OCI-LY3 (cell line): ENCODE results near the gene REG1B.

ENCODE experiments used
- H2AFZ ChIP-seq: fragments of 200-600, 300-600 bp; shearing (Covaris generic); 2 replicates; pipeline ENCODE4 v1.6.0; 2014; ENCODE audit warnings: antibody characterized with exemption, low read depth, low read length
- H3K27ac ChIP-seq: fragments of 200-600, 300-600 bp; sonication (generic); 2 replicates; pipeline ENCODE4 v1.5.1; 2014; ENCODE audit warnings: mild to moderate bottlenecking, low read length, moderate library complexity, mixed read lengths
- H3K27me3 ChIP-seq: fragments of 200-600, 300-600 bp; sonication (generic); 2 replicates; pipeline ENCODE4 v1.6.1; 2014; ENCODE audit warnings: low read depth, low read length, mixed read lengths
- H3K36me3 ChIP-seq: fragments of 200-600, 300-600 bp; sonication (generic); replicated peaks from 2 replicates; pipeline ENCODE3; 2014; ENCODE audit warnings: low read depth, low read length, mixed read lengths
- H3K4me1 ChIP-seq: fragments of 300-600, 200-600 bp; sonication (generic); 2 replicates; pipeline ENCODE4 v1.6.1; 2014; ENCODE audit warnings: low read length, mixed read lengths
- H3K4me2 ChIP-seq: fragments of 200-600, 300-600 bp; sonication (generic); 2 replicates; pipeline ENCODE4 v1.6.1; 2014; ENCODE audit warnings: low read length, mixed read lengths
- H3K4me3 ChIP-seq: fragments of 300-600, 200-600 bp; sonication (generic); 2 replicates; pipeline ENCODE4 v1.5.1; 2014; ENCODE audit warnings: antibody characterized with exemption, mild to moderate bottlenecking, low read length, moderate library complexity
- H3K79me2 ChIP-seq: fragments of 300-600, 200-600 bp; shearing (Covaris generic); 2 replicates; pipeline ENCODE4 v1.6.1; 2014; ENCODE audit warnings: mild to moderate bottlenecking, low read length, mixed read lengths
- H3K9ac ChIP-seq: fragments of 300-600, 200-600 bp; shearing (Covaris generic); 2 replicates; pipeline ENCODE4 v1.6.0; 2014; ENCODE audit warnings: mild to moderate bottlenecking, low read length, moderate library complexity
- H3K9me3 ChIP-seq: fragments of 200-600, 300-600 bp; shearing (Covaris generic); 2 replicates; pipeline ENCODE4 v1.6.1; 2014; ENCODE audit warnings: low read length, mixed read lengths; ENCODE audit not compliant: insufficient read depth
- H4K20me1 ChIP-seq: fragments of 200-600, 300-600 bp; sonication (generic); 2 replicates; pipeline ENCODE4 v1.6.1; 2016; ENCODE audit warnings: low read length, mixed read lengths; ENCODE audit not compliant: insufficient read depth
- EZH2phosphoT487 ChIP-seq: fragments of 200-600 bp; shearing (Covaris generic); IDR thresholded peaks from 2 replicates; pipeline ENCODE4 v1.6.1; 2018; ENCODE audit warnings: antibody characterized with exemption, mixed run types, low read depth
- TF ChIP-seq, protein P1 (sequence below): fragments of 200-600, 300-600 bp; sonication (generic); IDR thresholded peaks from 2 replicates; pipeline ENCODE4 v1.5.1; 2014; ENCODE audit warnings: antibody characterized with exemption, low read length, low read depth

REG1B gene

DNA sequence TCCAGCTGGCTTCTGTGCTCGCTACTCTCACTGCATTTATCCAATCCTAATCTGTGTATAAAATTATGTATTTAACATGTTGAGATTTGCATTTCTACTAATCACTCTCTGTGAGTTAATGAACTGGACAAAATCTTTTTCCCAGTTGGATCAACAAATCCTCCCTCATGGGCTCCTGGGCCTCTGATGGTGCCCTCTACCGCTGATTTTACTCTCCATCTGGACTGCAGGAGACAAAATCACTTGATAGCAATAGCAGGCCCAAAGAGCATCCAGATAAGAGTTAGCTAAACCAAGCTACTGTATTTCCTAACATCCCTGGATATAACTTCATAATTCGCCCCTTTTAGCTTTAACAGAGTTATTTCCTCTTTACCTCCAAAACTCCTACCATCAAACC, 47.8 kb downstream of the REG1B start:
- H3K9ac ChIP-seq = no peak overlapping the region
- no peaks in the 10 kb centered on the region for H3K27me3 ChIP-seq
- H3K79me2 ChIP-seq = no peaks in the 10 kb centered on the region
- H3K36me3 ChIP-seq = no peaks in the 10 kb centered on the region
- H3K27ac ChIP-seq = no peak overlapping the region
- H3K4me1 ChIP-seq = peaks cover 3% of the 10 kb centered on the region; the same call in 1 of the 2 replicates
- no peak overlapping the region for H3K4me2 ChIP-seq
- H3K9me3 ChIP-seq = no peaks in the 10 kb centered on the region
- no peak overlapping the region for H3K4me3 ChIP-seq
- H2AFZ ChIP-seq = no peak overlapping the region
- H4K20me1 ChIP-seq = 0 out of 2 replicates have a peak, but pooled peaks cover 2% of the 10 kb centered on the region
- TF ChIP-seq, protein P1, sequence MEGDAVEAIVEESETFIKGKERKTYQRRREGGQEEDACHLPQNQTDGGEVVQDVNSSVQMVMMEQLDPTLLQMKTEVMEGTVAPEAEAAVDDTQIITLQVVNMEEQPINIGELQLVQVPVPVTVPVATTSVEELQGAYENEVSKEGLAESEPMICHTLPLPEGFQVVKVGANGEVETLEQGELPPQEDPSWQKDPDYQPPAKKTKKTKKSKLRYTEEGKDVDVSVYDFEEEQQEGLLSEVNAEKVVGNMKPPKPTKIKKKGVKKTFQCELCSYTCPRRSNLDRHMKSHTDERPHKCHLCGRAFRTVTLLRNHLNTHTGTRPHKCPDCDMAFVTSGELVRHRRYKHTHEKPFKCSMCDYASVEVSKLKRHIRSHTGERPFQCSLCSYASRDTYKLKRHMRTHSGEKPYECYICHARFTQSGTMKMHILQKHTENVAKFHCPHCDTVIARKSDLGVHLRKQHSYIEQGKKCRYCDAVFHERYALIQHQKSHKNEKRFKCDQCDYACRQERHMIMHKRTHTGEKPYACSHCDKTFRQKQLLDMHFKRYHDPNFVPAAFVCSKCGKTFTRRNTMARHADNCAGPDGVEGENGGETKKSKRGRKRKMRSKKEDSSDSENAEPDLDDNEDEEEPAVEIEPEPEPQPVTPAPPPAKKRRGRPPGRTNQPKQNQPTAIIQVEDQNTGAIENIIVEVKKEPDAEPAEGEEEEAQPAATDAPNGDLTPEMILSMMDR = no peak
- no peak for TF ChIP-seq EZH2phosphoT487
